ENCODE results near the gene LRRC47.

DNA sequence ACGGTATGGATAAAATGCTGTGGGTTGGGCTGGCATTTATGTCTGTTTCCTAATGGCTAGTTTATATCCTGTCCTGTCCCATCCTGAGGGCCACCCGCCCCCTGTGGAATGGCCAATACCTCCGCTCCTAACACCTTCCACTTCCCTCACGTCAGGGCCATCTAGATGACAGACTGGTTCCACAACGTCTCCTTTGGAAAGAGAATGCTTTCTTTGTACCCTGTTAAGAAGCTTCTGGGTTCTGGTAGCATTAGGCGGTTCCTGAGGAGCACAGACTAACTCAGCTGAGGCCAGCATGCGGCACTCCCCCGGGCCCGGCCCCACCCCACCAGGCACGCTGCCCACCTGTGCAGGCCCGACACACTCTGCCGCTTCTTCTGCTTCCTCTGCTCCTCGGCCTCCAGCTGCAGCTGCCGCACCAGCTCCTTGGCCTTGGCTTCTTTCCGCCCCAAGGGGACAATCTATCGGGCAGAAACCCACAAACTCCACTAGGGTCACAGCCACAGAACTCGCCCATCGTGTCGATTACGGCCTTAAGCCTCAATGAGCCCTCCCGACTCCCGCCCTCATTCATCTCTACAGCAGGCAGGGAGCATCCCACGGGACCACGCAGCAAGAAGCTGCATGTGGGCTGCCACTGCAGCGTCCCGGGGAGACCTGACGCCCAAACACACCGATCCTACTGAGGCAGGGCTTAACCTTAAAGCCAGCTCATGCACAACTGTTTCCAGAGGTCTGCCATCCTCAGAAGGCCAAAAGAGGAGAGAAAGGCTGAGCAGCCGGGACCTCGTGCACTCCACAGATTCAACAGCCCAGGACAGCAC lies 12.4 kb downstream of the LRRC47 start:
- TF ChIP-seq CTCF (IDR thresholded peaks at IDR 0.05; ENCODE audit: low read depth, low read length, poor library complexity, severe bottlenecking) (no peak), EZH2phosphoT487 (IDR thresholded peaks at IDR 0.05; ENCODE audit: borderline replicate concordance, low read length) (no peak)

Measured in DOHH2 (cell line).